Testis (tissue), 5 donors: ENCODE measurements around the gene NUP153. TPM values are rescaled to one million over a fixed set of nuclear protein-coding genes. Genes with fewer than 3 reads are reported as not detected.
"Not testable (repeated sequence)": the region's sequence is repeated elsewhere in the genome, so short reads cannot be mapped to it uniquely, and the experiment has no call there.

Experiments used
- DNase-seq: peaks from one replicate; pipeline ENCODE4 v3.0.0-alpha.2; 2019
- H3K27ac ChIP-seq, 2 donors: fragments of 200-600 bp; sonication (generic); one replicate each; pipeline ENCODE4 v1.5.1; 2019
- H3K27me3 ChIP-seq: fragments of 200-600 bp; sonication (generic); one replicate; pipeline ENCODE4 v1.5.1; 2019
- H3K36me3 ChIP-seq: fragments of 200-600 bp; sonication (generic); one replicate; pipeline ENCODE4 v1.5.1; 2017; ENCODE audit warnings: low read depth; ENCODE audit errors: missing control alignments
- H3K4me1 ChIP-seq: fragments of 200-600 bp; sonication (generic); one replicate; pipeline ENCODE4 v1.5.1; 2019
- H3K4me3 ChIP-seq, 2 donors: fragments of 200-600 bp; sonication (generic); one replicate each; pipeline ENCODE4 v1.5.1; 2017 to 2019
- H3K9me3 ChIP-seq: fragments of 200-600 bp; sonication (generic); one replicate; pipeline ENCODE4 v1.5.1; 2017
- CTCF ChIP-seq, 3 experiments: fragments of 450-650 bp in 2 of 3; fragments of 200-600 bp in 1 of 3; sonication (generic) in 1 of 3; IDR thresholded peaks; one replicate each; pipeline ENCODE4 v1.5.1; 2016 to 2019; ENCODE audit warnings: antibody characterized with exemption in 3 of 3, mild to moderate bottlenecking in 2 of 3, moderate library complexity in 1 of 3
- POLR2A ChIP-seq: fragments of 450-650 bp; IDR thresholded peaks from one replicate; pipeline ENCODE4 v1.6.1; 2017; ENCODE audit warnings: antibody characterized with exemption, mild to moderate bottlenecking, moderate library complexity
- WGBS, 2 donors: methylation state at CpG; one replicate each; pipeline ENCODE4 v1.1.5; 2018; 5-methylcytosine and 5-hydroxymethylcytosine counted together
- intact Hi-C: fragments of 100-400 bp; cut with DNase I; formaldehyde crosslinking; loops from one replicate; pipeline ENCODE4 v1.15.1; 2023; ENCODE audit warnings: low total_unique reads
- long read RNA-seq, 2 donors: transcript quantifications; one replicate each; lab custom pipeline, GENCODE V29; 2026
- polyA plus RNA-seq: library from polyadenylated mRNA; stranded (reverse); fragments of 350-450 nt; fragmentation: Illumina TruSeq; extraction: RNeasy Lipid Tissue Mini Kit (QIAGEN cat#74804); gene quantifications from one replicate; pipeline ENCODE4 v1.2.3, GENCODE V29; 2014; ENCODE audit warnings: low read depth, low replicate concordance; ENCODE audit not compliant: insufficient read depth
- total RNA-seq, 2 donors: library from RNA; depleted of rRNA; stranded (reverse); fragments of >200 nt; gene quantifications; one replicate each; pipeline ENCODE4 v1.2.3, GENCODE V29; 2016

NUP153 gene
- 10 to 100 TPM; 63.2 to 64.1 TPM for total RNA-seq
- polyA plus RNA-seq: 62.5 TPM
- long read RNA-seq, donor 1, full-length matches to known transcripts: 1 of 20 reads
- long read RNA-seq, donor 1, partial matches to known transcripts: 19 of 20 reads
- long read RNA-seq, donor 1, other reads (novel, unspliced or antisense): 0 of 20 reads
- long read RNA-seq, donor 2: 0 reads

GRCh38 chr6:17706580-17707370 is at the start of gene NUP153:
TSS of gene NUP153 (minus strand) at chr6:17706925. CDS start at chr6:17706387, 538 bp downstream.
- H3K27ac ChIP-seq: peak within 1 kb of the TSS; percentile 97 to 98
- WGBS, 2 donors: 0% methylated on average over 27 to 69 of the region's 69 CpGs
- peak; percentile 99 for DNase-seq
- intact Hi-C loops: no loop called here
- H3K9me3 ChIP-seq: no peaks in the 10 kb centered on the region
- H3K36me3 ChIP-seq: no peaks in the 10 kb centered on the region
- H3K27me3 ChIP-seq: no peaks in the 10 kb centered on the region
- H3K4me1 ChIP-seq: peaks cover 13% of the 10 kb centered on the region
- H3K4me3 ChIP-seq: peak within 1 kb of the TSS; percentile 87 to 91
- TF ChIP-seq POLR2A (peak; percentile 61), CTCF (IDR thresholded peaks at IDR 0.05) (peak in 2 of 3 experiments; percentile 8 to 29)

GRCh38 chr6:17754254-17754653 is 47.5 kb upstream of the NUP153 start:
- H3K4me3 ChIP-seq: no peak overlapping the region
- DNase-seq: no peak
- no peaks in the 10 kb centered on the region for H3K36me3 ChIP-seq
- intact Hi-C loops: no loop called here
- H3K27ac ChIP-seq: no peak overlapping the region
- H3K4me1 ChIP-seq: no peaks in the 10 kb centered on the region
- no peaks in the 10 kb centered on the region for H3K27me3 ChIP-seq
- H3K9me3 ChIP-seq: no peaks in the 10 kb centered on the region
- TF ChIP-seq CTCF (IDR thresholded peaks at IDR 0.05): no peak
- no peak for TF ChIP-seq POLR2A
- 81 to 85% methylated on average over 3 of the region's 3 CpGs for WGBS, 2 donors

GRCh38 chr6:17745324-17745723 is 38.6 kb upstream of the NUP153 start:
- H3K4me1 ChIP-seq, H3K36me3 ChIP-seq, H3K9me3 ChIP-seq, H3K27ac ChIP-seq, DNase-seq, intact Hi-C loops, H3K27me3 ChIP-seq: not testable (repeated sequence)
- 54 to 72% methylated on average over 13 to 31 of the region's 35 CpGs for WGBS, 2 donors
- H3K4me3 ChIP-seq: peak overlapping the region; percentile 40 to 41

- H3K4me1 ChIP-seq, H3K36me3 ChIP-seq, H3K27ac ChIP-seq, H3K9me3 ChIP-seq, H3K27me3 ChIP-seq, intact Hi-C loops: not testable (repeated sequence)
- 62 to 76% methylated on average over 9 to 13 of the region's 13 CpGs for WGBS, 2 donors
- H3K4me3 ChIP-seq: peak overlapping the region; percentile 40 to 41
- peak; percentile 53 for DNase-seq
Observed at GRCh38 chr6:17744757-17745308, 38.1 kb upstream of the NUP153 start.

GRCh38 chr6:17744019-17744756 is 37.5 kb upstream of the NUP153 start:
- no peak for DNase-seq
- Histone ChIP-seq H3K9me3 (no peaks in the 10 kb centered on the region), H3K4me1 (peaks cover 7% of the 10 kb centered on the region), H3K27ac (peak overlapping the region in 1 of 2 donors; percentile 28), H3K27me3 (no peaks in the 10 kb centered on the region), H3K36me3 (no peaks in the 10 kb centered on the region), H3K4me3 (no peak overlapping the region)
- 29 to 57% methylated on average over 9 to 11 of the region's 11 CpGs for WGBS, 2 donors
- no peak for TF ChIP-seq CTCF (IDR thresholded peaks at IDR 0.05)
- no peak for TF ChIP-seq POLR2A
- intact Hi-C loops: no loop called here
